LNCaP clone FGC (cell line): Measurements from ENCODE around the gene ABHD8.

Experiments used
- DNase-seq: peaks from one replicate; pipeline ENCODE4 v3.0.0-alpha.2; 2011; ENCODE audit warnings: low read depth
- H3K4me3 ChIP-seq: 2 replicates; pipeline ENCODE4 v1.5.1; 2011; ENCODE audit warnings: mild to moderate bottlenecking, low read depth, low read length, control low read depth
- CTCF ChIP-seq: IDR thresholded peaks from 2 replicates; pipeline ENCODE4 v1.5.1; 2012; ENCODE audit warnings: mild to moderate bottlenecking; ENCODE audit not compliant: control insufficient read depth, insufficient read depth; ENCODE audit errors: extremely low read depth

The ABHD8 gene

GRCh38 chr19:17293605-17294004, 9.6 kb downstream of the ABHD8 start:
- no peak for DNase-seq
- no peak overlapping the region for H3K4me3 ChIP-seq

GRCh38 chr19:17292301-17293074, 10.7 kb downstream of the ABHD8 start:
- TF ChIP-seq CTCF: peak; percentile 51
- DNase-seq: peak; percentile 28
- H3K4me3 ChIP-seq: peak overlapping the region; percentile 44

More at GRCh38 chr19:17293605-17294004, 9.6 kb downstream of the ABHD8 start:
- TF ChIP-seq CTCF: no peak

GRCh38 chr19:17289489-17289888, 13.7 kb downstream of the ABHD8 start:
- TF ChIP-seq CTCF: no peak
- H3K4me3 ChIP-seq: no peak overlapping the region
- DNase-seq: no peak

GRCh38 chr19:17286752-17287151, 16.5 kb downstream of the ABHD8 start:
- no peak overlapping the region for H3K4me3 ChIP-seq
- DNase-seq: no peak
- TF ChIP-seq CTCF: no peak

- no peak for TF ChIP-seq CTCF
- no peak for DNase-seq
- no peak overlapping the region for H3K4me3 ChIP-seq
These were observed 17.0 kb downstream of the ABHD8 start for GRCh38 chr19:17286263-17286662.

- TF ChIP-seq CTCF: no peak
- DNase-seq: no peak
- no peak overlapping the region for H3K4me3 ChIP-seq
These were observed 17.6 kb downstream of the ABHD8 start for GRCh38 chr19:17285415-17286135.
